Adrenal gland (tissue), 12 donors: ENCODE results near the gene UFD1. TPM values are rescaled to one million over a fixed set of nuclear protein-coding genes. Genes with fewer than 3 reads are reported as not detected.

Experiments used
- DNase-seq, 7 donors: peaks; one replicate each; pipeline ENCODE4 v3.0.0-alpha.2; 2019 to 2020
- H3K27ac ChIP-seq, 5 donors: fragments of 200-600 bp; sonication (generic) in 4 of 5; 1 replicate in 3 of 5; 2 replicates in 2 of 5; pipeline versions ENCODE4 v1.5.1 to v1.8.0; 2016 to 2020; ENCODE audit warnings: mild to moderate bottlenecking in 1 of 5
- H3K27me3 ChIP-seq: fragments of 200-600 bp; 2 replicates; pipeline ENCODE4 v1.8.0; 2021
- H3K36me3 ChIP-seq, 2 donors: fragments of 200-600 bp; replicated peaks in 1 of 2; 1 replicate in 1 of 2; 2 replicates in 1 of 2; pipeline versions ENCODE4 v1.5.1 to v1.8.0; 2018 to 2022
- H3K4me1 ChIP-seq, 2 donors: fragments of 200-600 bp; replicated peaks in 1 of 2; 1 replicate in 1 of 2; 2 replicates in 1 of 2; pipeline versions ENCODE4 v1.5.1 to v1.8.0; 2018 to 2021
- H3K4me3 ChIP-seq, 4 donors: fragments of 200-600 bp; sonication (generic) in 3 of 4; one replicate each; pipeline ENCODE4 v1.5.1; 2016 to 2018
- H3K9me3 ChIP-seq, 3 donors: fragments of 200-600 bp; sonication (generic) in 1 of 3; replicated peaks in 1 of 3; 1 replicate in 2 of 3; 2 replicates in 1 of 3; pipeline versions ENCODE4 v1.5.1 to v1.8.0; 2016 to 2021
- POLR2A ChIP-seq, 2 donors: fragments of 450-650 bp; IDR thresholded peaks; one replicate each; pipeline ENCODE4 v1.6.1; 2017; ENCODE audit warnings: antibody characterized with exemption in 2 of 2, mild to moderate bottlenecking in 2 of 2, moderate library complexity in 1 of 2
- WGBS, 4 donors: extraction: QIAGEN DNeasy Blood & Tissue Kit in 2 of 4; methylation state at CpG; one replicate each; pipeline versions ENCODE4 v1.1.5 to v1.1.7; 2013 to 2017; 5-methylcytosine and 5-hydroxymethylcytosine counted together
- intact Hi-C, 2 donors: fragments of 100-400 bp; cut with DNase I; formaldehyde crosslinking; loops; one replicate each; pipeline versions ENCODE4 v1.14.1 to v1.15.0; 2022 to 2023
- polyA plus RNA-seq, 3 donors: library from polyadenylated mRNA; stranded (reverse); fragments of 200-250 nt in 2 of 3; fragments of 350-450 nt in 1 of 3; fragmentation: Illumina TruSeq in 1 of 3; extraction: RNeasy Lipid Tissue Mini Kit (QIAGEN cat#74804) in 1 of 3; gene quantifications; one replicate each; pipeline ENCODE4 v1.2.3, GENCODE V29; 2013 to 2014
- total RNA-seq, 9 donors: library from RNA; depleted of rRNA in 4 of 9; stranded (reverse); fragments of >200 nt in 4 of 9; fragments of 120-200 nt in 1 of 9; fragmentation: NEBNext Ultra II Directional in 1 of 9; extraction: Animal tissue kit (Norgen Biotek cat#: 25700) in 1 of 9; gene quantifications; one replicate each; pipeline versions ENCODE4 v1.1.0 to v1.2.4, GENCODE V29; 2013 to 2023
- TF ChIP-seq, protein P1 (sequence below), 6 experiments: fragments of 450-650 bp in 4 of 6; fragments of 200-600 bp in 2 of 6; sonication (generic) in 1 of 6; IDR thresholded peaks; 1 replicate in 5 of 6; 2 replicates in 1 of 6; pipeline versions ENCODE4 v1.5.1 to v1.8.0; 2016 to 2021; ENCODE audit warnings: antibody characterized with exemption in 6 of 6, mild to moderate bottlenecking in 2 of 6, moderate library complexity in 1 of 6
- donor health status: healthy with polysubstance abuse.
- donor health status: Bipolar disorder and iron deficiency.
- donor health status: DM: yes; HTN: yes; CAD: no.
- donor health status: DM: no; HTN: no; CAD: no.
- donor health status: DM: no; HTN: no; CAD: no.
- donor health status: DM: yes; HTN: yes; CAD: no.

UFD1 gene
- total and polyA plus RNA-seq, 12 donors = 20.1 to 128 (median 45.6) TPM

DNA sequence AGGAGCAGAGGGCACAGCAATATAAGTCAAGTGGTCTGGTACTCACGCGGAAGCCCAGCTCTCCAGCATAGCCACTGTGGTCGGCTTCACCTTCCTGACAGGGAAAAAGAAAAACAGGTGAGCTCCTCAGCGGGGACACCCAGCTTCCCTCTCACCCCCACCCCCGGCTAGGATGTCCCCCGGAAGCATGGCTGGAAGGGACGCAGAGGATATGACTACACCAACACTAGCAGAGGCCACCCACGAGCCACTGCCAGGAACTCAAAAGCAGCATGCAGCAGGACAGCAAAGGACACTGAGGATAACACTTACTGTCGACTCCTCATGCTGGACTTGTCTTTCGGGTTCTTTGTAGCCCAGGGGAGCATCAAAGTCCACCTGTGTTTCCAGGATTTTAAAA lies 22.5 kb downstream of the UFD1 start:
- TF ChIP-seq POLR2A (IDR thresholded peaks at IDR 0.05) = no peak
- TF ChIP-seq, protein P1, sequence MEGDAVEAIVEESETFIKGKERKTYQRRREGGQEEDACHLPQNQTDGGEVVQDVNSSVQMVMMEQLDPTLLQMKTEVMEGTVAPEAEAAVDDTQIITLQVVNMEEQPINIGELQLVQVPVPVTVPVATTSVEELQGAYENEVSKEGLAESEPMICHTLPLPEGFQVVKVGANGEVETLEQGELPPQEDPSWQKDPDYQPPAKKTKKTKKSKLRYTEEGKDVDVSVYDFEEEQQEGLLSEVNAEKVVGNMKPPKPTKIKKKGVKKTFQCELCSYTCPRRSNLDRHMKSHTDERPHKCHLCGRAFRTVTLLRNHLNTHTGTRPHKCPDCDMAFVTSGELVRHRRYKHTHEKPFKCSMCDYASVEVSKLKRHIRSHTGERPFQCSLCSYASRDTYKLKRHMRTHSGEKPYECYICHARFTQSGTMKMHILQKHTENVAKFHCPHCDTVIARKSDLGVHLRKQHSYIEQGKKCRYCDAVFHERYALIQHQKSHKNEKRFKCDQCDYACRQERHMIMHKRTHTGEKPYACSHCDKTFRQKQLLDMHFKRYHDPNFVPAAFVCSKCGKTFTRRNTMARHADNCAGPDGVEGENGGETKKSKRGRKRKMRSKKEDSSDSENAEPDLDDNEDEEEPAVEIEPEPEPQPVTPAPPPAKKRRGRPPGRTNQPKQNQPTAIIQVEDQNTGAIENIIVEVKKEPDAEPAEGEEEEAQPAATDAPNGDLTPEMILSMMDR (IDR thresholded peaks at IDR 0.05) = no peak
- no peak for DNase-seq
- H3K4me1 ChIP-seq = no peaks in the 10 kb centered on the region
- H3K9me3 ChIP-seq = no peaks in the 10 kb centered on the region
- H3K27ac ChIP-seq = no peak overlapping the region
- no peak overlapping the region for H3K4me3 ChIP-seq
- no peaks in the 10 kb centered on the region for H3K27me3 ChIP-seq
- intact Hi-C loops = no loop called here
- WGBS, 4 donors = 93 to 97% (median 95%) methylated on average over 9 to 10 of the region's 10 CpGs
- peaks cover 0 to 79% of the 10 kb centered on the region in 2 donors for H3K36me3 ChIP-seq

DNA sequence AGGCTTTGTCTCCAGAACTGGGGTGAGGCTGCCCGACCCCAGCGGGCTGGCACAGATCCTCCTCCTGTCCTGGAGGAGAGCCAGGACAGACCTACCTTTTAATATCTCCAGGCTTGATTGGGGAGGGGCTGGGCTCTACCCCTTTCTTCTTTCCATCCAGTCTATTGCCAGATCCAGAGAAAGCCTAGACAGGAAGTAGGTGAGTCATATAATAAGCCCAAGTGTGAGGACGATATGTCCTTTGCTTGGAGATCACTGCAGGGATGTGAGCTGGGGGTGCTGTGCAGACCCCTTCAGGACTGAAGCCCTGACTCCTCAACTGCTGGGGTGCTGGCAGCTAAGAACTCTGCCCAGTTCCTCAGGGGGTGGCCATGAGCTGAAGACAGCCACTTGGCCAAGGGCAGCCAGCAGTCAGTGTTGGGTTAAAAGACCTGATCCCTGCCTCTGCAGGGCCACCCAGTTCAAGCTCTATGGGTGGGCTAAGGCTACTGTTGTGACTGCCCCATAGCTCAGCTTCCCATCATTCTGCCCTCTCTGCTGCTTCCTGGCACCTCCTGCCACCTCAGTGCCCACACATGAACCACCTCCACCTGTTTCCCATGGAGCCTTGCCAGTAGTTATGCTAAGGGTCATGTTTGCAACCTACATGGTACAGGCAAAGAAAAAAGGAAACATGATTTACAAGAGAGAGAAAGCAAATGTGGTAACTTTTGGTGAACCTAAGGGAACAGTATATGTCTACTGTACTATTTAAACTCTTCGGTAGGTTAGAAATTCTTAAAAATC lies 23.2 kb downstream of the UFD1 start:
- TF ChIP-seq, protein P1 (IDR thresholded peaks at IDR 0.05) = no peak
- no peak for TF ChIP-seq POLR2A (IDR thresholded peaks at IDR 0.05)
- no peak for DNase-seq
- intact Hi-C loops = no loop called here
- Histone ChIP-seq H3K27me3 (no peaks in the 10 kb centered on the region), H3K27ac (no peak overlapping the region), H3K4me3 (no peak overlapping the region), H3K9me3 (no peaks in the 10 kb centered on the region), H3K4me1 (no peaks in the 10 kb centered on the region), H3K36me3 (peaks cover 0 to 79% of the 10 kb centered on the region in 2 donors)
- WGBS, 4 donors = 55 to 82% (median 75%) methylated on average over 4 of the region's 4 CpGs

DNA sequence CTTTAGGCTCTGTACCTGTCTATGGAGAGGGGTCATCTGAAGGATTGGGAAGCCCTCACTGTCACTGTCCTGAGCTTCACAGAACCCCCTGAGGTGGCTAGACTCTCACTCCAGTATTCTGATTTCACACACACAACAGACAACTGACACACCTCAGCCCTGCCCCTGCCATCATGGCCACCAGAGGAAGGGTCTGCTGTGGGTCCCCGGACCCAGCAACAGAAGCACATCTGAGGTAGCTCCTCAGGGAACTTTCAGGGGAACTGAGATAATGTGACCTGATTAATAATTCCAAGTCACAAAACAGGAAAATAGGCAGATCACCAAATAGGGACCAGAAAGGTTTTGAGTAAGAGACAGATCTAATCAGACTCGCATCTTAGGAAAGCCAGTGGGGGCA lies 24.0 kb downstream of the UFD1 start:
- Histone ChIP-seq H3K4me3 (no peak overlapping the region), H3K36me3 (peaks cover 0 to 80% of the 10 kb centered on the region in 2 donors), H3K27ac (no peak overlapping the region), H3K27me3 (no peaks in the 10 kb centered on the region), H3K9me3 (no peaks in the 10 kb centered on the region), H3K4me1 (no peaks in the 10 kb centered on the region)
- intact Hi-C loops = no loop called here
- TF ChIP-seq POLR2A (IDR thresholded peaks at IDR 0.05) = no peak
- TF ChIP-seq, protein P1 (IDR thresholded peaks at IDR 0.05) = no peak
- DNase-seq = no peak
- WGBS, 4 donors = 92 to 100% (median 97%) methylated on average over 2 of the region's 2 CpGs

DNA sequence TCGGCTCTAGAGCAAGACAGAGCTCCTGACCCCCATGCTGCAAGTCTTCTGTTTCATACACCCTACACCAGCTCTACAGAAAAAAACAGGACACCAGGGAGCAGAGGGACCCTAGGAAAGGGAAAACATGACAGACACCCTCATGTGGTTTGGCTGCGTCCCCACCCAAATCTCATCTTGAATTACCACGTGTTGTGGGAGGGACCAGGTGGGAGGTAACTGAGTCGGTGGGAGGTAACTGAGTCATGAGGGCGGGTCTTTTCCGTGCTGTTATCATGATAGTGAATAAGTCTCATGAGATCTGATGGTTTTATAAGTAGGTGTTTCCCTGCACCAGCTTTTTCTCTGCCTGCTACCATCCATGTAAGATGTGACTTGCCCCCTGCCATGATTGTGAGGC lies 24.8 kb downstream of the UFD1 start:
- WGBS, 4 donors = 82 to 90% (median 86%) methylated on average over 6 of the region's 6 CpGs
- H3K4me1 ChIP-seq = no peaks in the 10 kb centered on the region
- H3K4me3 ChIP-seq = no peak overlapping the region
- intact Hi-C loops = no loop called here
- TF ChIP-seq, protein P1 (IDR thresholded peaks at IDR 0.05) = no peak
- TF ChIP-seq POLR2A (IDR thresholded peaks at IDR 0.05) = no peak
- H3K36me3 ChIP-seq = peaks cover 0 to 77% of the 10 kb centered on the region in 2 donors
- H3K27me3 ChIP-seq = no peaks in the 10 kb centered on the region
- no peak for DNase-seq
- H3K27ac ChIP-seq = no peak overlapping the region
- no peaks in the 10 kb centered on the region for H3K9me3 ChIP-seq
